OCI-M1 (cell line): ENCODE measurements around the gene ATF5.
"Not testable (repeated sequence)": the region's sequence is repeated elsewhere in the genome, so short reads cannot be mapped to it uniquely, and the experiment has no call there.

Experiments used
- DNase-seq: peaks from one replicate; lab custom pipeline; 2025; lab: John Stamatoyannopoulos, UW

The ATF5 gene

GRCh38 chr19:49949742-49950589 is 21.0 kb downstream of the ATF5 start:
- DNase-seq = no peak

GRCh38 chr19:49950590-49950948 is 21.6 kb downstream of the ATF5 start:
- no peak for DNase-seq

- no peak for DNase-seq
These were observed 22.0 kb downstream of the ATF5 start for GRCh38 chr19:49950956-49951526.

GRCh38 chr19:49951806-49952478 is 22.9 kb downstream of the ATF5 start:
- no peak for DNase-seq

- DNase-seq = no peak
These were observed 23.5 kb downstream of the ATF5 start for GRCh38 chr19:49952479-49952836.

GRCh38 chr19:49952906-49953305 is 23.9 kb downstream of the ATF5 start:
- no peak for DNase-seq

- DNase-seq = no peak
These were observed 24.4 kb downstream of the ATF5 start for GRCh38 chr19:49953416-49953815.

GRCh38 chr19:49954092-49954829 is 25.3 kb downstream of the ATF5 start:
- no peak for DNase-seq

- no peak for DNase-seq
These were observed 25.9 kb downstream of the ATF5 start for GRCh38 chr19:49954933-49955332.

- DNase-seq = no peak
These were observed 27.1 kb downstream of the ATF5 start for GRCh38 chr19:49956115-49956495.

- DNase-seq = no peak
These were observed 28.4 kb downstream of the ATF5 start for GRCh38 chr19:49957262-49957915.

- DNase-seq = not testable (repeated sequence)
These were observed 29.1 kb downstream of the ATF5 start for GRCh38 chr19:49958144-49958543.

- not testable (repeated sequence) for DNase-seq
These were observed 29.6 kb downstream of the ATF5 start for GRCh38 chr19:49958596-49958995.

- not testable (repeated sequence) for DNase-seq
These were observed 30.9 kb downstream of the ATF5 start for GRCh38 chr19:49959892-49960291.

- not testable (repeated sequence) for DNase-seq
These were observed 32.0 kb downstream of the ATF5 start, which contains the start of gene SIGLEC11 for GRCh38 chr19:49960980-49961379. SIGLEC11 (minus strand) TSS chr19:49961172; CDS start chr19:49961081, 91 bp downstream.

GRCh38 chr19:49968279-49968922 is 39.4 kb downstream of the ATF5 start:
- no peak for DNase-seq

- not testable (repeated sequence) for DNase-seq
These were observed 40.4 kb downstream of the ATF5 start for GRCh38 chr19:49969355-49969754.

- DNase-seq = no peak
These were observed 43.0 kb downstream of the ATF5 start for GRCh38 chr19:49971991-49972411.

- no peak for DNase-seq
These were observed 43.8 kb downstream of the ATF5 start for GRCh38 chr19:49972841-49973240.

GRCh38 chr19:49973987-49974386 is 45.0 kb downstream of the ATF5 start:
- DNase-seq = no peak

GRCh38 chr19:49975051-49975450 is 46.0 kb downstream of the ATF5 start:
- DNase-seq = no peak
